Muscle layer of duodenum (tissue), 2 donors: ENCODE results near the gene PCSK4.
"Not testable (repeated sequence)": the region's sequence is repeated elsewhere in the genome, so short reads cannot be mapped to it uniquely, and the experiment has no call there.

Experiments used
- H3K27ac ChIP-seq: one replicate; pipeline ENCODE4 v1.7.0; 2013; ENCODE audit warnings: mild to moderate bottlenecking, low read length
- H3K27me3 ChIP-seq: one replicate; pipeline ENCODE4 v1.7.0; 2013; ENCODE audit warnings: low read depth, mild to moderate bottlenecking, control low read depth, low read length
- H3K36me3 ChIP-seq, 2 donors: one replicate each; pipeline ENCODE4 v1.7.0; 2013; ENCODE audit warnings: low read length in 2 of 2, control low read depth in 1 of 2, mild to moderate bottlenecking in 1 of 2; ENCODE audit not compliant: insufficient read depth in 2 of 2, control insufficient read depth in 1 of 2
- H3K4me1 ChIP-seq, 2 donors: one replicate each; pipeline ENCODE4 v1.7.0; 2013; ENCODE audit warnings: low read length in 2 of 2, mild to moderate bottlenecking in 2 of 2, control low read depth in 1 of 2, moderate library complexity in 1 of 2; ENCODE audit not compliant: insufficient read depth in 2 of 2, control insufficient read depth in 1 of 2
- H3K4me3 ChIP-seq, 2 donors: one replicate each; pipeline ENCODE4 v1.7.0; 2013; ENCODE audit warnings: low read length in 2 of 2, low read depth in 1 of 2, mild to moderate bottlenecking in 1 of 2
- H3K9me3 ChIP-seq, 2 donors: one replicate each; pipeline ENCODE4 v1.7.0; 2013; ENCODE audit warnings: low read length in 2 of 2, control low read depth in 1 of 2, mild to moderate bottlenecking in 1 of 2; ENCODE audit not compliant: control insufficient read depth in 1 of 2
- donor health status: healthy.

The PCSK4 gene

GRCh38 chr19:1502433-1503088, 12.4 kb upstream of the PCSK4 start:
- no peaks in the 10 kb centered on the region for H3K36me3 ChIP-seq
- peaks cover 13% of the 10 kb centered on the region for H3K27me3 ChIP-seq
- H3K4me1 ChIP-seq, result peaks cover 0 to 5% of the 10 kb centered on the region in 2 donors
- H3K9me3 ChIP-seq, result peaks cover 0 to 2% of the 10 kb centered on the region in 2 donors
- no peak overlapping the region for H3K4me3 ChIP-seq
- no peak overlapping the region for H3K27ac ChIP-seq

- Histone ChIP-seq H3K27me3 (peaks cover 13% of the 10 kb centered on the region), H3K27ac (no peak overlapping the region), H3K4me1 (no peaks in the 10 kb centered on the region), H3K36me3 (no peaks in the 10 kb centered on the region), H3K4me3 (no peak overlapping the region), H3K9me3 (peaks cover 0 to 2% of the 10 kb centered on the region in 2 donors)
Observed at GRCh38 chr19:1501200-1501595, 11.0 kb upstream of the PCSK4 start.

GRCh38 chr19:1499231-1499630, 9.1 kb upstream of the PCSK4 start:
- H3K27me3 ChIP-seq, result peaks cover 13% of the 10 kb centered on the region
- not testable (repeated sequence) for H3K9me3 ChIP-seq, H3K4me3 ChIP-seq, H3K27ac ChIP-seq, H3K4me1 ChIP-seq, H3K36me3 ChIP-seq

GRCh38 chr19:1497578-1498235, 7.6 kb upstream of the PCSK4 start:
- Histone ChIP-seq H3K4me1 (no peaks in the 10 kb centered on the region), H3K9me3 (no peaks in the 10 kb centered on the region), H3K27me3 (no peaks in the 10 kb centered on the region), H3K27ac (no peak overlapping the region), H3K4me3 (no peak overlapping the region), H3K36me3 (no peaks in the 10 kb centered on the region)

GRCh38 chr19:1496714-1497577, 6.8 kb upstream of the PCSK4 start:
- Histone ChIP-seq H3K36me3 (no peaks in the 10 kb centered on the region), H3K4me3 (no peak overlapping the region), H3K4me1 (no peaks in the 10 kb centered on the region), H3K27me3 (no peaks in the 10 kb centered on the region), H3K27ac (no peak overlapping the region), H3K9me3 (no peaks in the 10 kb centered on the region)

GRCh38 chr19:1495799-1496713, 5.9 kb upstream of the PCSK4 start:
- H3K27ac ChIP-seq, result no peak overlapping the region
- H3K4me3 ChIP-seq, result no peak overlapping the region
- no peaks in the 10 kb centered on the region for H3K27me3 ChIP-seq
- no peaks in the 10 kb centered on the region for H3K9me3 ChIP-seq
- peaks cover 0 to 8% of the 10 kb centered on the region in 2 donors for H3K4me1 ChIP-seq
- no peaks in the 10 kb centered on the region for H3K36me3 ChIP-seq

GRCh38 chr19:1495051-1495798, 5.1 kb upstream of the PCSK4 start:
- Histone ChIP-seq H3K4me1 (peaks cover 0 to 9% of the 10 kb centered on the region in 2 donors), H3K36me3 (no peaks in the 10 kb centered on the region), H3K9me3 (no peaks in the 10 kb centered on the region), H3K4me3 (no peak overlapping the region), H3K27me3 (no peaks in the 10 kb centered on the region), H3K27ac (no peak overlapping the region)

- no peak overlapping the region for H3K4me3 ChIP-seq
- no peak overlapping the region for H3K27ac ChIP-seq
- no peaks in the 10 kb centered on the region for H3K36me3 ChIP-seq
- H3K27me3 ChIP-seq, result no peaks in the 10 kb centered on the region
- H3K4me1 ChIP-seq, result peaks cover 0 to 18% of the 10 kb centered on the region in 2 donors
- H3K9me3 ChIP-seq, result no peaks in the 10 kb centered on the region
Observed at GRCh38 chr19:1494115-1494815, 4.1 kb upstream of the PCSK4 start.

GRCh38 chr19:1492474-1493006, 2.4 kb upstream of the PCSK4 start:
- H3K4me3 ChIP-seq, result no peak overlapping the region
- H3K27me3 ChIP-seq, result no peaks in the 10 kb centered on the region
- peaks cover 0 to 18% of the 10 kb centered on the region in 2 donors for H3K4me1 ChIP-seq
- H3K36me3 ChIP-seq, result no peaks in the 10 kb centered on the region
- no peaks in the 10 kb centered on the region for H3K9me3 ChIP-seq
- H3K27ac ChIP-seq, result no peak overlapping the region

GRCh38 chr19:1491849-1492170, 1.7 kb upstream of the PCSK4 start:
- Histone ChIP-seq H3K36me3 (no peaks in the 10 kb centered on the region), H3K27ac (peak overlapping the region; percentile 72), H3K4me3 (peak overlapping the region; percentile 42 to 75), H3K4me1 (peaks cover 0 to 18% of the 10 kb centered on the region in 2 donors), H3K9me3 (no peaks in the 10 kb centered on the region), H3K27me3 (no peaks in the 10 kb centered on the region)
